Ishikawa (cell line): ENCODE results near the gene PCYT1A.

ENCODE experiments used
- CEBPB ChIP-seq: IDR thresholded peaks from 2 replicates; pipeline ENCODE4 v1.6.1; 2012
- CREB1 ChIP-seq: IDR thresholded peaks from 2 replicates; pipeline ENCODE4 v1.6.1; 2012; ENCODE audit warnings: low read depth
- EGR1 ChIP-seq: IDR thresholded peaks from 2 replicates; pipeline ENCODE4 v1.6.1; 2012
- EP300 ChIP-seq: IDR thresholded peaks from 2 replicates; pipeline ENCODE4 v1.6.1; 2012; ENCODE audit warnings: borderline replicate concordance
- FOXM1 ChIP-seq: IDR thresholded peaks from 2 replicates; pipeline ENCODE4 v1.6.1; 2012; ENCODE audit warnings: low read depth, borderline replicate concordance
- MAX ChIP-seq: IDR thresholded peaks from 2 replicates; pipeline ENCODE4 v1.6.1; 2012
- NFIC ChIP-seq: IDR thresholded peaks from 2 replicates; pipeline ENCODE4 v1.6.1; 2012
- RAD21 ChIP-seq: IDR thresholded peaks from 2 replicates; pipeline ENCODE4 v1.6.1; 2012; ENCODE audit warnings: low read depth
- TAF1 ChIP-seq: IDR thresholded peaks from 2 replicates; pipeline ENCODE4 v1.6.1; 2012; ENCODE audit warnings: low read depth, mild to moderate bottlenecking
- TCF12 ChIP-seq: IDR thresholded peaks from 2 replicates; pipeline ENCODE4 v1.6.1; 2012; ENCODE audit warnings: low read depth
- TEAD4 ChIP-seq: IDR thresholded peaks from 2 replicates; pipeline ENCODE4 v1.6.1; 2012
- YY1 ChIP-seq: IDR thresholded peaks from 2 replicates; pipeline ENCODE4 v1.6.1; 2012; ENCODE audit warnings: low read depth
- ZBTB7A ChIP-seq: IDR thresholded peaks from 2 replicates; pipeline ENCODE4 v1.6.1; 2012; ENCODE audit warnings: low read depth
- TF ChIP-seq, protein P1 (sequence below): IDR thresholded peaks from 2 replicates; pipeline ENCODE4 v1.6.1; 2012; ENCODE audit warnings: low read depth, mild to moderate bottlenecking

- TF ChIP-seq CEBPB (no peak), MAX (no peak), ZBTB7A (no peak), FOXM1 (no peak), EP300 (no peak), NFIC (no peak), TAF1 (no peak), RAD21 (no peak), TCF12 (no peak), YY1 (no peak), TEAD4 (no peak), CREB1 (no peak), EGR1 (no peak)
- TF ChIP-seq, protein P1, sequence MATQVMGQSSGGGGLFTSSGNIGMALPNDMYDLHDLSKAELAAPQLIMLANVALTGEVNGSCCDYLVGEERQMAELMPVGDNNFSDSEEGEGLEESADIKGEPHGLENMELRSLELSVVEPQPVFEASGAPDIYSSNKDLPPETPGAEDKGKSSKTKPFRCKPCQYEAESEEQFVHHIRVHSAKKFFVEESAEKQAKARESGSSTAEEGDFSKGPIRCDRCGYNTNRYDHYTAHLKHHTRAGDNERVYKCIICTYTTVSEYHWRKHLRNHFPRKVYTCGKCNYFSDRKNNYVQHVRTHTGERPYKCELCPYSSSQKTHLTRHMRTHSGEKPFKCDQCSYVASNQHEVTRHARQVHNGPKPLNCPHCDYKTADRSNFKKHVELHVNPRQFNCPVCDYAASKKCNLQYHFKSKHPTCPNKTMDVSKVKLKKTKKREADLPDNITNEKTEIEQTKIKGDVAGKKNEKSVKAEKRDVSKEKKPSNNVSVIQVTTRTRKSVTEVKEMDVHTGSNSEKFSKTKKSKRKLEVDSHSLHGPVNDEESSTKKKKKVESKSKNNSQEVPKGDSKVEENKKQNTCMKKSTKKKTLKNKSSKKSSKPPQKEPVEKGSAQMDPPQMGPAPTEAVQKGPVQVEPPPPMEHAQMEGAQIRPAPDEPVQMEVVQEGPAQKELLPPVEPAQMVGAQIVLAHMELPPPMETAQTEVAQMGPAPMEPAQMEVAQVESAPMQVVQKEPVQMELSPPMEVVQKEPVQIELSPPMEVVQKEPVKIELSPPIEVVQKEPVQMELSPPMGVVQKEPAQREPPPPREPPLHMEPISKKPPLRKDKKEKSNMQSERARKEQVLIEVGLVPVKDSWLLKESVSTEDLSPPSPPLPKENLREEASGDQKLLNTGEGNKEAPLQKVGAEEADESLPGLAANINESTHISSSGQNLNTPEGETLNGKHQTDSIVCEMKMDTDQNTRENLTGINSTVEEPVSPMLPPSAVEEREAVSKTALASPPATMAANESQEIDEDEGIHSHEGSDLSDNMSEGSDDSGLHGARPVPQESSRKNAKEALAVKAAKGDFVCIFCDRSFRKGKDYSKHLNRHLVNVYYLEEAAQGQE, result no peak
Observed at GRCh38 chr3:196255776-196256175, 31.8 kb downstream of the PCYT1A start.
